IMR-90 (cell line): ENCODE results near the gene AOPEP. TPM values are rescaled to one million over a fixed set of nuclear protein-coding genes. Genes with fewer than 3 reads are reported as not detected.

Source experiments
- ATAC-seq: fragments of 200-7000 bp; cut with Tn5 transposase; 2 replicates; pipeline ENCODE4 v1.9.1; 2020; ENCODE audit warnings: low read depth, mild to moderate bottlenecking, moderate library complexity
- BruUV-seq: library from RNA; stranded (reverse); fragments of 400-500 nt; replicated peaks from 2 replicates; lab custom pipeline; 2021; lab: Mats Ljungman, UMichigan
- CTCF ChIA-PET: fragments of 300-600 bp; formaldehyde crosslinking; extraction: SDS; loops from one replicate; lab custom pipeline; 2021; ENCODE audit warnings: antibody characterized with exemption; lab: Yijun Ruan, JAX
- POLR2A ChIA-PET: fragments of 300-600 bp; sonication (Branson Sonifier 250); formaldehyde crosslinking; loops from one replicate; lab custom pipeline; 2022; ENCODE audit warnings: antibody characterized with exemption; ENCODE audit not compliant: unreplicated experiment; lab: Charles Lee
- DNase-seq: peaks from one replicate; pipeline ENCODE4 v3.0.0; 2013
- H2AFZ ChIP-seq: replicated peaks from 2 replicates; pipeline ENCODE3; 2013; ENCODE audit warnings: low read length, mild to moderate bottlenecking; ENCODE audit not compliant: poor library complexity
- H2AK5ac ChIP-seq: 2 replicates; pipeline ENCODE4 v1.6.1; 2013; ENCODE audit warnings: low read depth, low read length, inconsistent platforms
- H2AK9ac ChIP-seq: replicated peaks from 2 replicates; pipeline ENCODE3; 2013; ENCODE audit warnings: mild to moderate bottlenecking, low read depth, low read length, moderate library complexity; ENCODE audit not compliant: poor library complexity
- H2BK120ac ChIP-seq: 2 replicates; pipeline ENCODE4 v1.6.1; 2013; ENCODE audit warnings: low read depth, low read length, inconsistent platforms
- H2BK15ac ChIP-seq: 3 replicates; pipeline ENCODE4 v1.6.1; 2013; ENCODE audit warnings: low read depth, low read length, inconsistent platforms
- H2BK20ac ChIP-seq: 2 replicates; pipeline ENCODE4 v1.6.1; 2013; ENCODE audit warnings: low read depth, mild to moderate bottlenecking, inconsistent platforms, low read length, moderate library complexity
- H2BK5ac ChIP-seq: 2 replicates; pipeline ENCODE4 v1.6.1; 2013; ENCODE audit warnings: mild to moderate bottlenecking, low read depth, low read length, inconsistent platforms; ENCODE audit not compliant: poor library complexity, severe bottlenecking
- H3K14ac ChIP-seq: replicated peaks from 2 replicates; pipeline ENCODE4 v1.6.1; 2013; ENCODE audit warnings: low read depth, low read length, inconsistent platforms
- H3K18ac ChIP-seq: 2 replicates; pipeline ENCODE4 v1.6.1; 2013; ENCODE audit warnings: low read depth, low read length, control low read depth
- H3K23ac ChIP-seq: 2 replicates; pipeline ENCODE4 v1.6.1; 2013; ENCODE audit warnings: low read depth, low read length, inconsistent platforms
- H3K27ac ChIP-seq: 2 replicates; pipeline ENCODE4 v1.5.1; 2013; ENCODE audit warnings: mild to moderate bottlenecking, control low read depth, low read length; ENCODE audit not compliant: insufficient read depth
- H3K27me3 ChIP-seq: 2 replicates; pipeline ENCODE4 v1.6.1; 2013; ENCODE audit warnings: low read length; ENCODE audit not compliant: control insufficient read depth, insufficient read depth
- H3K36me3 ChIP-seq: 2 replicates; pipeline ENCODE4 v1.6.1; 2013; ENCODE audit warnings: low read length, mixed read lengths; ENCODE audit not compliant: control insufficient read depth, insufficient read depth
- H3K4ac ChIP-seq: 2 replicates; pipeline ENCODE4 v1.6.1; 2013; ENCODE audit warnings: low read depth, low read length, inconsistent platforms
- H3K4me1 ChIP-seq: 2 replicates; pipeline ENCODE4 v1.6.1; 2013; ENCODE audit warnings: low read length, mixed read lengths; ENCODE audit not compliant: control insufficient read depth, insufficient read depth
- H3K4me2 ChIP-seq: 2 replicates; pipeline ENCODE4 v1.6.1; 2013; ENCODE audit warnings: low read depth, mild to moderate bottlenecking, control low read depth, low read length, moderate library complexity
- H3K4me3 ChIP-seq: 2 replicates; pipeline ENCODE4 v1.5.1; 2013; ENCODE audit warnings: low read depth, mild to moderate bottlenecking, control low read depth, low read length, moderate library complexity; ENCODE audit not compliant: insufficient read depth
- H3K56ac ChIP-seq: 2 replicates; pipeline ENCODE4 v1.6.1; 2013; ENCODE audit warnings: low read length, inconsistent platforms; ENCODE audit not compliant: insufficient read depth; ENCODE audit errors: extremely low read depth
- H3K79me1 ChIP-seq, 2 experiments: 2 replicates each; pipeline ENCODE4 v1.6.1; 2013; ENCODE audit warnings: low read length in 2 of 2, inconsistent platforms in 1 of 2, low read depth in 1 of 2
- H3K9ac ChIP-seq: 2 replicates; pipeline ENCODE4 v1.6.1; 2013; ENCODE audit warnings: low read depth, low read length, control low read depth
- H3K9me1 ChIP-seq: 2 replicates; pipeline ENCODE4 v1.6.1; 2013; ENCODE audit warnings: low read length, inconsistent platforms; ENCODE audit not compliant: insufficient read depth
- H3K9me3 ChIP-seq: 2 replicates; pipeline ENCODE4 v1.6.1; 2013; ENCODE audit warnings: low read length; ENCODE audit not compliant: control insufficient read depth, insufficient read depth
- H4K20me1 ChIP-seq: 2 replicates; pipeline ENCODE4 v1.6.1; 2013; ENCODE audit warnings: low read length, inconsistent platforms; ENCODE audit not compliant: insufficient read depth
- H4K5ac ChIP-seq: 2 replicates; pipeline ENCODE4 v1.6.1; 2013; ENCODE audit warnings: mild to moderate bottlenecking, low read depth, low read length, control low read depth
- H4K8ac ChIP-seq, 2 experiments: 2 replicates each; pipeline ENCODE4 v1.6.1; 2013; ENCODE audit warnings: low read depth in 2 of 2, low read length in 2 of 2, control low read depth in 1 of 2, inconsistent platforms in 1 of 2
- H4K91ac ChIP-seq: 2 replicates; pipeline ENCODE4 v1.6.1; 2013; ENCODE audit warnings: low read depth, low read length, inconsistent platforms; ENCODE audit not compliant: insufficient read depth
- CEBPB ChIP-seq: IDR thresholded peaks from 2 replicates; pipeline ENCODE4 v1.6.1; 2012; ENCODE audit warnings: low read depth, low read length, improper control_type of control experiment
- FOS ChIP-seq: fragments of 150-350 bp; IDR thresholded peaks from 2 replicates; pipeline ENCODE4 v1.6.1; 2016; ENCODE audit warnings: low read depth, low read length
- POLR2A ChIP-seq: IDR thresholded peaks from 2 replicates; pipeline ENCODE4 v1.6.1; 2012; ENCODE audit warnings: mild to moderate bottlenecking, low read depth, low read length
- RCOR1 ChIP-seq: IDR thresholded peaks from 2 replicates; pipeline ENCODE4 v1.6.1; 2012; ENCODE audit warnings: mild to moderate bottlenecking, low read length, improper control_type of control experiment; ENCODE audit not compliant: insufficient replicate concordance
- RFX5 ChIP-seq: IDR thresholded peaks from 2 replicates; pipeline ENCODE4 v1.8.0; 2012; ENCODE audit warnings: low read depth, mild to moderate bottlenecking, low read length, moderate library complexity
- WGBS, 2 experiments: methylation state at CpG; one replicate each; pipeline versions ENCODE4 v1.1.5 to v1.1.7; 2013; ENCODE audit warnings: missing lambda C conversion rate in 2 of 2; ENCODE audit not compliant: insufficient read length in 1 of 2; ENCODE audit errors: extremely low coverage in 2 of 2; 5-methylcytosine and 5-hydroxymethylcytosine counted together
- dilution Hi-C: fragments of 300-500 bp; cut with HindIII; formaldehyde crosslinking; loops from one replicate; pipeline ENCODE4 v1.14.3; 2018; ENCODE audit warnings: low sequenced_read_pairs; ENCODE audit not compliant: unreplicated experiment
- in situ Hi-C: fragments of 300-500 bp; cut with MboI; formaldehyde crosslinking; loops from 3 replicates; pipeline ENCODE4 v1.14.3; 2019; ENCODE audit warnings: low sequenced_read_pairs, inconsistent platforms, mixed read lengths
- intact Hi-C: fragments of 100-400 bp; cut with micrococcal nuclease; formaldehyde crosslinking; loops from 2 replicates; pipeline ENCODE4 v1.10.0; 2022
- polyA plus RNA-seq, 3 experiments: library from polyadenylated mRNA; depleted of rRNA; stranded (reverse); fragments of >200 nt; gene quantifications; 2 replicates each; pipeline ENCODE4 v1.2.3, GENCODE V29; 2012; ENCODE audit warnings: low replicate concordance in 1 of 3
- total RNA-seq: library from RNA; depleted of rRNA; stranded (reverse); fragments of >200 nt; gene quantifications from 2 replicates; pipeline ENCODE4 v1.2.3, GENCODE V29; 2012
- TF ChIP-seq, protein P1 (sequence below): conservative IDR thresholded peaks from 2 replicates; pipeline ENCODE4 v1.5.1; 2012; ENCODE audit warnings: mild to moderate bottlenecking, low read depth, low read length, improper control_type of control experiment
- TF ChIP-seq, protein P2 (sequence below): fragments of 150-350 bp; IDR thresholded peaks from 2 replicates; pipeline ENCODE4 v1.6.1; 2016; ENCODE audit warnings: low read depth, mild to moderate bottlenecking, low read length, moderate library complexity, borderline replicate concordance

Gene AOPEP
- total and polyA plus RNA-seq, 2 of the 4 experiments (the other 2 are of a cell fraction): 34.9 to 38.7 TPM

DNA sequence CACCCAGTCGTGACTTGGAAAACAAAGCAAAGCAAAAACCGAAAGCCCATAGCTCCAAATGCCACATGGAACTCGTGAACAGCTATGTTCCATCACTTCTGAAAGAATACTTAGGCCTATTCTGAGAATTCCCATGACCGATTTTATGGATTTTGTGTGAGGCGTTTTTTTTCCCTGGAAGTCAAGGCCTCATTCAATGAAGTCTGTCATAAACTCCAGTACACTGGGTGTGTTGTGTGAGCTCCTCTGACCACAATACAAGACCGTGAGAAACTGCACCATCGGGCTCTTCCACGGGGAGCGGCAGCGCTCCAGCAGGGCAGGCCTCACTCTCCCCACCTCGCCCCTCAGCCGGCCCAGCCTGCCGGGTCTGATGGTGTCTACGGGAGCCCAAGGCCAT lies 381.5 kb downstream of the AOPEP start:
- Histone ChIP-seq H3K56ac (no peak overlapping the region), H3K36me3 (peaks cover 34% of the 10 kb centered on the region), H3K27me3 (no peaks in the 10 kb centered on the region), H3K9ac (no peak overlapping the region), H2AK9ac (no peak overlapping the region), H4K20me1 (0 out of 2 replicates have a peak, but pooled peaks cover 3% of the 10 kb centered on the region), H3K4me2 (no peak overlapping the region), H2BK5ac (no peak overlapping the region), H3K4me3 (no peak overlapping the region), H4K91ac (no peak overlapping the region), H3K4me1 (peaks cover 5% of the 10 kb centered on the region; the same call in 1 of the 2 replicates), H2BK120ac (no peak overlapping the region), H3K23ac (no peak overlapping the region), H4K5ac (no peak overlapping the region), H3K27ac (no peak overlapping the region), H3K9me3 (no peaks in the 10 kb centered on the region), H3K79me1 (peaks cover 0 to 16% of the 10 kb centered on the region in 2 experiments; a peak in 1 of 4 replicates), H3K9me1 (peaks cover 9% of the 10 kb centered on the region), H2BK15ac (no peak overlapping the region), H2BK20ac (no peak overlapping the region), H3K18ac (no peak overlapping the region), H3K4ac (no peak overlapping the region), H4K8ac (no peak overlapping the region), H2AK5ac (no peak overlapping the region), H2AFZ (no peak overlapping the region), H3K14ac (no peak overlapping the region)
- POLR2A ChIA-PET: no interaction called here
- TF ChIP-seq RCOR1 (no peak), RFX5 (no peak), CEBPB (no peak), POLR2A (no peak), FOS (no peak)
- TF ChIP-seq, protein P1, sequence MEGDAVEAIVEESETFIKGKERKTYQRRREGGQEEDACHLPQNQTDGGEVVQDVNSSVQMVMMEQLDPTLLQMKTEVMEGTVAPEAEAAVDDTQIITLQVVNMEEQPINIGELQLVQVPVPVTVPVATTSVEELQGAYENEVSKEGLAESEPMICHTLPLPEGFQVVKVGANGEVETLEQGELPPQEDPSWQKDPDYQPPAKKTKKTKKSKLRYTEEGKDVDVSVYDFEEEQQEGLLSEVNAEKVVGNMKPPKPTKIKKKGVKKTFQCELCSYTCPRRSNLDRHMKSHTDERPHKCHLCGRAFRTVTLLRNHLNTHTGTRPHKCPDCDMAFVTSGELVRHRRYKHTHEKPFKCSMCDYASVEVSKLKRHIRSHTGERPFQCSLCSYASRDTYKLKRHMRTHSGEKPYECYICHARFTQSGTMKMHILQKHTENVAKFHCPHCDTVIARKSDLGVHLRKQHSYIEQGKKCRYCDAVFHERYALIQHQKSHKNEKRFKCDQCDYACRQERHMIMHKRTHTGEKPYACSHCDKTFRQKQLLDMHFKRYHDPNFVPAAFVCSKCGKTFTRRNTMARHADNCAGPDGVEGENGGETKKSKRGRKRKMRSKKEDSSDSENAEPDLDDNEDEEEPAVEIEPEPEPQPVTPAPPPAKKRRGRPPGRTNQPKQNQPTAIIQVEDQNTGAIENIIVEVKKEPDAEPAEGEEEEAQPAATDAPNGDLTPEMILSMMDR: no peak
- TF ChIP-seq, protein P2, sequence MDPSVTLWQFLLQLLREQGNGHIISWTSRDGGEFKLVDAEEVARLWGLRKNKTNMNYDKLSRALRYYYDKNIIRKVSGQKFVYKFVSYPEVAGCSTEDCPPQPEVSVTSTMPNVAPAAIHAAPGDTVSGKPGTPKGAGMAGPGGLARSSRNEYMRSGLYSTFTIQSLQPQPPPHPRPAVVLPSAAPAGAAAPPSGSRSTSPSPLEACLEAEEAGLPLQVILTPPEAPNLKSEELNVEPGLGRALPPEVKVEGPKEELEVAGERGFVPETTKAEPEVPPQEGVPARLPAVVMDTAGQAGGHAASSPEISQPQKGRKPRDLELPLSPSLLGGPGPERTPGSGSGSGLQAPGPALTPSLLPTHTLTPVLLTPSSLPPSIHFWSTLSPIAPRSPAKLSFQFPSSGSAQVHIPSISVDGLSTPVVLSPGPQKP: no peak
- BruUV-seq: no TSS peak
- DNase-seq (no peak), ATAC-seq (no peak)
- intact Hi-C loops (no loop called here), dilution Hi-C loops (no loop called here), in situ Hi-C loops (no loop called here)
- 96% methylated on average over 5 of the region's 14 CpGs; no CpG with 5 or more reads in 1 of the 2 experiments for WGBS, 2 experiments
- CTCF ChIA-PET: no interaction called here
